Spleen (tissue), 11 donors: ENCODE measurements around the gene AGBL1. TPM values are rescaled to one million over a fixed set of nuclear protein-coding genes. Genes with fewer than 3 reads are reported as not detected.

Experiments used
- DNase-seq: peaks from one replicate; pipeline ENCODE4 v3.0.0-alpha.2; 2020
- H3K27ac ChIP-seq, 8 donors: fragments of 200-600 bp; sonication (generic) in 7 of 8; 1 replicate in 4 of 8; 2 replicates in 4 of 8; pipeline versions ENCODE4 v1.5.0 to v1.8.0; 2016 to 2021; ENCODE audit warnings: inconsistent platforms in 4 of 8, mild to moderate bottlenecking in 4 of 8, moderate library complexity in 1 of 8
- H3K27me3 ChIP-seq, 7 donors: fragments of 200-600 bp; sonication (generic) in 6 of 7; replicated peaks in 1 of 7; 1 replicate in 4 of 7; 2 replicates in 3 of 7; pipeline versions ENCODE4 v1.5.0 to v1.8.0; 2016 to 2021; ENCODE audit warnings: inconsistent platforms in 3 of 7, mild to moderate bottlenecking in 1 of 7
- H3K36me3 ChIP-seq, 6 donors: fragments of 200-600 bp; sonication (generic) in 5 of 6; 1 replicate in 4 of 6; 2 replicates in 2 of 6; pipeline versions ENCODE4 v1.5.0 to v1.8.0; 2016 to 2021; ENCODE audit warnings: inconsistent platforms in 2 of 6
- H3K4me1 ChIP-seq, 6 donors: fragments of 200-600 bp; sonication (generic) in 5 of 6; 1 replicate in 3 of 6; 2 replicates in 3 of 6; pipeline versions ENCODE4 v1.5.0 to v1.8.0; 2016 to 2021; ENCODE audit warnings: inconsistent platforms in 3 of 6
- H3K4me3 ChIP-seq, 8 donors: fragments of 200-600 bp; sonication (generic) in 7 of 8; 1 replicate in 4 of 8; 2 replicates in 4 of 8; pipeline versions ENCODE4 v1.5.0 to v1.8.0; 2016 to 2021; ENCODE audit warnings: inconsistent platforms in 4 of 8, mild to moderate bottlenecking in 4 of 8, moderate library complexity in 2 of 8
- H3K9me3 ChIP-seq, 8 donors: fragments of 200-600 bp; sonication (generic) in 7 of 8; 1 replicate in 4 of 8; 2 replicates in 4 of 8; pipeline versions ENCODE4 v1.5.0 to v1.8.0; 2016 to 2021; ENCODE audit warnings: inconsistent platforms in 4 of 8
- POLR2A ChIP-seq, 3 donors: fragments of 450-650 bp; IDR thresholded peaks; one replicate each; pipeline ENCODE4 v1.5.1; 2017; ENCODE audit warnings: antibody characterized with exemption in 3 of 3, mild to moderate bottlenecking in 1 of 3
- POLR2AphosphoS5 ChIP-seq, 3 donors: sonication (generic); formaldehyde crosslinking; IDR thresholded peaks; one replicate each; pipeline ENCODE4 v1.5.1; 2017; ENCODE audit warnings: antibody characterized with exemption in 3 of 3
- WGBS, 5 donors: extraction: QIAGEN DNeasy Blood & Tissue Kit in 3 of 5; methylation state at CpG; one replicate each; pipeline versions ENCODE4 v1.1.5 to v1.1.7; 2013 to 2018; 5-methylcytosine and 5-hydroxymethylcytosine counted together
- intact Hi-C: fragments of 100-400 bp; cut with DNase I; formaldehyde crosslinking; loops from one replicate; pipeline ENCODE4 v1.15.0; 2023; ENCODE audit warnings: low total_unique reads
- polyA plus RNA-seq, 3 donors: library from polyadenylated mRNA; stranded (reverse); fragments of 200-250 nt; gene quantifications; one replicate each; pipeline ENCODE4 v1.2.1, GENCODE V29; 2013
- total RNA-seq, 7 donors: library from RNA; depleted of rRNA in 3 of 7; stranded (reverse); fragments of >200 nt in 3 of 7; fragmentation: NEBNext Ultra II Directional in 4 of 7; extraction: Animal tissue kit (Norgen Biotek cat#: 25700) in 4 of 7; gene quantifications; one replicate each; pipeline versions ENCODE4 v1.1.0 to v1.2.1, GENCODE V29; 2016 to 2021
- TF ChIP-seq, protein P1 (sequence below), 11 experiments: fragments of 200-600 bp in 7 of 11; fragments of 450-650 bp in 4 of 11; sonication (generic) in 4 of 11; IDR thresholded peaks in 8 of 11; conservative IDR thresholded peaks in 3 of 11; 1 replicate in 7 of 11; 2 replicates in 4 of 11; pipeline versions ENCODE4 v1.4.0 to v1.8.0; 2016 to 2021; ENCODE audit warnings: antibody characterized with exemption in 11 of 11, inconsistent platforms in 4 of 11, mild to moderate bottlenecking in 1 of 11
- donor health status: healthy with polysubstance abuse.
- donor health status: DM: no; HTN: no; CAD: no; lungs with moderate emphysema.
- donor health status: DM: no; HTN: no; CAD: no.
- donor health status: Bipolar disorder and iron deficiency.
- donor health status: healthy.
- donor health status: DM: no; HTN: no; CAD: no.
- donor health status: DM: yes; HTN: yes; CAD: no.

AGBL1 gene
- total and polyA plus RNA-seq, 10 donors = not detected

DNA sequence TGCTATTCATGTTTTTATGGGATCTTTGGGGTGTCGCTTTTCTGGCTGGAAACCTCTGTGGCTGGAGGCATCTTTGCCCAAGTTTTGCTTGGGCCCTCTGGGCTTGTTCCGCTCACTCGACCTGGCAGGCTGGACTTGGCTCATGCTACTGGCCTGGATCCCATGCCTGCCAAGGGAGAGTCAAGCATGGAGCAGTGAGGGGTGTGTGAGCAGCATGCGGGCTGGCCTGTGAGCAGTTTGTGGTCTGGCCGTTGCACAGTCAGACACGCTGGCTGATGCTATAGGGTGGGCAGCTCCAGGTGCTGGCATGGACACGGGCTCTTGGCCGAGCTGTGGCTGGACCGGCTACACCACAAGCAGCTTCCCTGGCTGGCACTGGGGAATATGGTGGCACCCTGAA lies 491.1 kb downstream of the AGBL1 start:
- H3K4me1 ChIP-seq = no peaks in the 10 kb centered on the region
- WGBS, 5 donors = 76 to 99% (median 90%) methylated on average over 6 to 9 of the region's 9 CpGs
- no peaks in the 10 kb centered on the region for H3K36me3 ChIP-seq
- peaks cover 0 to 15% (median 0%) of the 10 kb centered on the region in 8 donors for H3K9me3 ChIP-seq
- H3K4me3 ChIP-seq = no peak overlapping the region
- H3K27me3 ChIP-seq = peaks cover 0 to 26% (median 0%) of the 10 kb centered on the region in 7 donors
- DNase-seq = no peak
- TF ChIP-seq POLR2AphosphoS5 (IDR thresholded peaks at IDR 0.05) (no peak), POLR2A (IDR thresholded peaks at IDR 0.05) (no peak)
- TF ChIP-seq, protein P1, sequence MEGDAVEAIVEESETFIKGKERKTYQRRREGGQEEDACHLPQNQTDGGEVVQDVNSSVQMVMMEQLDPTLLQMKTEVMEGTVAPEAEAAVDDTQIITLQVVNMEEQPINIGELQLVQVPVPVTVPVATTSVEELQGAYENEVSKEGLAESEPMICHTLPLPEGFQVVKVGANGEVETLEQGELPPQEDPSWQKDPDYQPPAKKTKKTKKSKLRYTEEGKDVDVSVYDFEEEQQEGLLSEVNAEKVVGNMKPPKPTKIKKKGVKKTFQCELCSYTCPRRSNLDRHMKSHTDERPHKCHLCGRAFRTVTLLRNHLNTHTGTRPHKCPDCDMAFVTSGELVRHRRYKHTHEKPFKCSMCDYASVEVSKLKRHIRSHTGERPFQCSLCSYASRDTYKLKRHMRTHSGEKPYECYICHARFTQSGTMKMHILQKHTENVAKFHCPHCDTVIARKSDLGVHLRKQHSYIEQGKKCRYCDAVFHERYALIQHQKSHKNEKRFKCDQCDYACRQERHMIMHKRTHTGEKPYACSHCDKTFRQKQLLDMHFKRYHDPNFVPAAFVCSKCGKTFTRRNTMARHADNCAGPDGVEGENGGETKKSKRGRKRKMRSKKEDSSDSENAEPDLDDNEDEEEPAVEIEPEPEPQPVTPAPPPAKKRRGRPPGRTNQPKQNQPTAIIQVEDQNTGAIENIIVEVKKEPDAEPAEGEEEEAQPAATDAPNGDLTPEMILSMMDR (IDR thresholded peaks at IDR 0.05 in 8 of 11, conservative IDR thresholded peaks at IDR 0.05 in 3 of 11) = no peak
- H3K27ac ChIP-seq = no peak overlapping the region
- intact Hi-C loops = no loop called here

DNA sequence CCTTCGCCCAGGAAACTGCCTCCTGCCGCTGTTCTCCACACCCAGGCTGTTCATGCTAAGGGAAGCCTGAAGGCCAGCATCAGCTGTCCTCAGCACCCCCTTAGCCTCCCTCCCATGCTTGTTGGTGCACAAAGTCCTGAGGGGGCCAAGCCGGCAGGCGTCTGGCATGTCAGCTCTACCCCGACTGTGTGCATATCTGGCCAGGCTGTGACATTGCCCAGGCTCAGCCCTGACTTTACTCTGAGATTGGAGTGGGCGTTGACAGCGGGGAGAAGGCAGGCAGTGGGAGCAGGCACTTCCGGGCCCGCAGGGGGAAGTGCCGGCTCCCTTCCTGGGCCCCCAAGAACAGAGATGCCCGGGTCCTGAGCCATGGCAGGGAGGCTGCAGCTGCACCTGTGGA lies 492.2 kb downstream of the AGBL1 start:
- Histone ChIP-seq H3K27me3 (peaks cover 0 to 26% (median 0%) of the 10 kb centered on the region in 7 donors), H3K36me3 (no peaks in the 10 kb centered on the region), H3K4me1 (no peaks in the 10 kb centered on the region), H3K4me3 (no peak overlapping the region), H3K27ac (no peak overlapping the region), H3K9me3 (peaks cover 0 to 14% (median 0%) of the 10 kb centered on the region in 8 donors)
- no peak for DNase-seq
- intact Hi-C loops = no loop called here
- WGBS, 5 donors = 77 to 96% (median 84%) methylated on average over 4 to 11 of the region's 11 CpGs
- TF ChIP-seq, protein P1 (IDR thresholded peaks at IDR 0.05 in 8 of 11, conservative IDR thresholded peaks at IDR 0.05 in 3 of 11) = no peak
- TF ChIP-seq POLR2AphosphoS5 (IDR thresholded peaks at IDR 0.05) (no peak), POLR2A (IDR thresholded peaks at IDR 0.05) (no peak)

DNA sequence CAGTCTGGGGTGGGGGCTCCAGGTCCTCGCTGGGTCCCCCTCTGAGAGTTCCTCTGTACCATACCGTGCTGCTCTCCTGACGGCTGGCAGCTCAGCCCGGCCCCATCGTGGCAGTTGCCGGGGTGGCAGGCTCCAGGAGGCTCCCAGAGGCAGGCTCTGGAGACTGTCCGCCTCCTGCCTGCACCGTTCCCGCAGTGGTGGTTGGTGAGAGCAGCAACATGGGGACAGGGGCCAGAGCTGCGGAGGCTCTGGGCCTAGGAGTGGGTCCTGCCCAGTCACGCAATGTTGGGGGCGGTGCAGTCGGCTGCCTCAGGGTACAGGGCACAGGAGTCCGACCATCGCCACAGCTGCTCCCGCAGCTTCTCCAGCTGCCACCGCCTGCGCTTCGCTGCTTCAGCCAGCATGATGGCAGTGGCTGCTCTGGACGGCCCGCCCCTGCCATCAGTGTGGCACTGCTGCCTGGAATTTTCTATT lies 492.7 kb downstream of the AGBL1 start:
- DNase-seq = peak; percentile 67
- Histone ChIP-seq H3K36me3 (no peaks in the 10 kb centered on the region), H3K27ac (no peak overlapping the region), H3K4me3 (no peak overlapping the region), H3K27me3 (peaks cover 0 to 26% (median 0%) of the 10 kb centered on the region in 7 donors), H3K4me1 (no peaks in the 10 kb centered on the region), H3K9me3 (peaks cover 0 to 20% (median 0%) of the 10 kb centered on the region in 8 donors)
- 86 to 91% (median 90%) methylated on average over 9 to 21 of the region's 21 CpGs for WGBS, 5 donors
- TF ChIP-seq, protein P1 (IDR thresholded peaks at IDR 0.05 in 8 of 11, conservative IDR thresholded peaks at IDR 0.05 in 3 of 11) = no peak
- no peak for TF ChIP-seq POLR2A (IDR thresholded peaks at IDR 0.05)
- TF ChIP-seq POLR2AphosphoS5 (IDR thresholded peaks at IDR 0.05) = no peak
- intact Hi-C loops = no loop called here

DNA sequence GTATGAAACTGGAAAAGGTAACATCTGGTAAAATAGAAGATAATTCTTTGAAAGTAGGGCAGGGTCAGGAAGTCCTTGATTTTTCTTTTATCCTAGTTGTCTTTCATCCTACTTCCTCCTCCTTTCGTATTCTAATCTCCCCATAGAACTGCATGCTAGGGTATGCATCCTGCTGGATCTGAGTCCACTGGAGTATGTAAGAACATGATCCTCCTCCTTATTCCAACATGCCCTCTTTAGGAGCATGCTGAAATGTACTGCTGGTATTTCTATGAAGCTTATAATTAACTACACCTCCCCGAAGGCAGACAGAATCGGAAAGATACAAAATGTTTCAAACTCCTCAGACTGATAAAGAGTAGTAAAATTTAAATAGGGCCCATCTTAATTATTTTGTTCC lies 493.8 kb downstream of the AGBL1 start:
- TF ChIP-seq POLR2A (IDR thresholded peaks at IDR 0.05) = no peak
- no peak for TF ChIP-seq POLR2AphosphoS5 (IDR thresholded peaks at IDR 0.05)
- TF ChIP-seq, protein P1 (IDR thresholded peaks at IDR 0.05 in 8 of 11, conservative IDR thresholded peaks at IDR 0.05 in 3 of 11) = no peak

More for the DNA sequence above, 493.8 kb downstream of the AGBL1 start:
- Histone ChIP-seq H3K4me3 (no peak overlapping the region), H3K27ac (no peak overlapping the region), H3K27me3 (peaks cover 0 to 26% (median 0%) of the 10 kb centered on the region in 7 donors), H3K4me1 (no peaks in the 10 kb centered on the region), H3K9me3 (peaks cover 0 to 23% (median under 1%) of the 10 kb centered on the region in 8 donors), H3K36me3 (no peaks in the 10 kb centered on the region)
- WGBS, 5 donors = 66 to 79% (median 78%) methylated on average over 3 of the region's 3 CpGs
- intact Hi-C loops = no loop called here
- DNase-seq = no peak
